WTC11 (cell line): Measurements from ENCODE around the gene ERCC5. TPM values are rescaled to one million over a fixed set of nuclear protein-coding genes. Genes with fewer than 3 reads are reported as not detected.

ENCODE experiments used
- ATAC-seq: fragments of 200-7000 bp; cut with Tn5 transposase; 2 replicates; pipeline ENCODE4 v1.10.0; 2021; ENCODE audit warnings: mild to moderate bottlenecking, moderate library complexity
- CTCF ChIA-PET: fragments of 300-600 bp; sonication (Branson Sonifier 250); formaldehyde crosslinking; loops from one replicate; lab custom pipeline; 2021; ENCODE audit warnings: antibody characterized with exemption; lab: Charles Lee
- POLR2A ChIA-PET: fragments of 350-600 bp; sonication (Branson Sonifier 250); formaldehyde crosslinking; loops from one replicate; lab custom pipeline; 2021; ENCODE audit warnings: antibody characterized with exemption; lab: Charles Lee
- DNase-seq: peaks from one replicate; pipeline ENCODE4 v3.0.0; 2021; ENCODE audit warnings: low spot score
- H3K27ac Mint-ChIP-seq: 2 replicates; pipeline ENCODE4 v1.8.0; 2021; ENCODE audit warnings: mixed read lengths
- H3K27me3 Mint-ChIP-seq: 2 replicates; pipeline ENCODE4 v1.8.0; 2021; ENCODE audit warnings: low read depth, mild to moderate bottlenecking, moderate library complexity, mixed read lengths
- H3K36me3 Mint-ChIP-seq: 2 replicates; pipeline ENCODE4 v1.8.0; 2021; ENCODE audit warnings: mixed read lengths
- H3K4me1 Mint-ChIP-seq: 2 replicates; pipeline ENCODE4 v1.8.0; 2022; ENCODE audit warnings: mixed read lengths
- H3K4me3 Mint-ChIP-seq: 2 replicates; pipeline ENCODE4 v1.8.0; 2021; ENCODE audit warnings: mild to moderate bottlenecking, moderate library complexity, mixed read lengths
- H3K9me3 Mint-ChIP-seq: 2 replicates; pipeline ENCODE4 v1.8.0; 2021; ENCODE audit warnings: mixed read lengths
- ARID4B ChIP-seq: sonication (generic); formaldehyde crosslinking; IDR thresholded peaks from 2 replicates; pipeline ENCODE4 v1.8.0; 2023; ENCODE audit warnings: missing genetic modification reagents, mild to moderate bottlenecking, borderline replicate concordance
- ELF4 ChIP-seq: sonication (generic); formaldehyde crosslinking; IDR thresholded peaks from 2 replicates; pipeline ENCODE4 v1.8.1; 2022; ENCODE audit warnings: low read depth, mild to moderate bottlenecking, moderate library complexity, missing genetic modification reagents
- ETV6 ChIP-seq: sonication (generic); formaldehyde crosslinking; IDR thresholded peaks from 2 replicates; pipeline ENCODE4 v1.8.1; 2022; ENCODE audit warnings: mild to moderate bottlenecking, missing genetic modification reagents
- FOXK1 ChIP-seq: sonication (generic); formaldehyde crosslinking; IDR thresholded peaks from 2 replicates; pipeline ENCODE4 v1.8.0; 2022; ENCODE audit warnings: mild to moderate bottlenecking, moderate library complexity, missing genetic modification reagents
- IRF2 ChIP-seq: sonication (generic); formaldehyde crosslinking; IDR thresholded peaks from 2 replicates; pipeline ENCODE4 v1.8.0; 2022; ENCODE audit warnings: low read depth, missing genetic modification reagents, borderline replicate concordance
- JUN ChIP-seq: sonication (generic); formaldehyde crosslinking; IDR thresholded peaks from 2 replicates; pipeline ENCODE4 v1.8.0; 2023; ENCODE audit warnings: mild to moderate bottlenecking, missing genetic modification reagents
- MXD4 ChIP-seq: fragments of 250-450 bp; sonication (Bioruptor Pico); IDR thresholded peaks from 2 replicates; pipeline ENCODE4 v1.8.0; 2021; ENCODE audit warnings: mild to moderate bottlenecking, moderate library complexity, borderline replicate concordance
- MYBL2 ChIP-seq: sonication (generic); formaldehyde crosslinking; IDR thresholded peaks from 2 replicates; pipeline ENCODE4 v1.8.1; 2023; ENCODE audit warnings: mild to moderate bottlenecking, moderate library complexity, missing genetic modification reagents
- NR3C1 ChIP-seq: sonication (generic); formaldehyde crosslinking; conservative IDR thresholded peaks from 2 replicates; pipeline ENCODE4 v1.8.1; 2023; ENCODE audit warnings: low read depth, mild to moderate bottlenecking, missing genetic modification reagents
- SOX15 ChIP-seq: fragments of 250-450 bp; sonication (Bioruptor Pico); IDR thresholded peaks from 2 replicates; pipeline ENCODE4 v1.9.0; 2021; ENCODE audit warnings: mild to moderate bottlenecking
- TP53 ChIP-seq: sonication (generic); formaldehyde crosslinking; IDR thresholded peaks from 2 replicates; pipeline ENCODE4 v1.8.1; 2023; ENCODE audit warnings: mild to moderate bottlenecking, missing genetic modification reagents
- ZNF263 ChIP-seq: sonication (generic); formaldehyde crosslinking; IDR thresholded peaks from 2 replicates; pipeline ENCODE4 v1.8.1; 2022; ENCODE audit warnings: low read depth, mild to moderate bottlenecking, moderate library complexity, missing genetic modification reagents
- ZNF281 ChIP-seq: sonication (generic); formaldehyde crosslinking; IDR thresholded peaks from 2 replicates; pipeline ENCODE4 v1.8.0; 2023; ENCODE audit warnings: mild to moderate bottlenecking, missing genetic modification reagents
- total RNA-seq: library from RNA; stranded (reverse); gene quantifications from 3 replicates; pipeline ENCODE4 v1.2.3, GENCODE V29; 2021
- TF ChIP-seq, protein P1 (sequence below): fragments of 250-450 bp; sonication (Bioruptor Pico); IDR thresholded peaks from 2 replicates; pipeline ENCODE4 v1.9.0; 2021; ENCODE audit warnings: mild to moderate bottlenecking, borderline replicate concordance
- TF ChIP-seq, protein P2 (sequence below): fragments of 250-450 bp; sonication (Bioruptor Pico); conservative IDR thresholded peaks from 2 replicates; pipeline ENCODE4 v1.9.0; 2021; ENCODE audit warnings: mild to moderate bottlenecking
- TF ChIP-seq, protein P3 (sequence below): sonication (generic); formaldehyde crosslinking; IDR thresholded peaks from 2 replicates; pipeline ENCODE4 v1.8.1; 2022; ENCODE audit warnings: mild to moderate bottlenecking, moderate library complexity, missing genetic modification reagents
- TF ChIP-seq, protein P4 (sequence below): sonication (generic); formaldehyde crosslinking; IDR thresholded peaks from 2 replicates; pipeline ENCODE4 v1.8.1; 2022; ENCODE audit warnings: low read depth, missing genetic modification reagents, borderline replicate concordance
- TF ChIP-seq, protein P5 (sequence below): sonication (generic); formaldehyde crosslinking; IDR thresholded peaks from 2 replicates; pipeline ENCODE4 v1.8.1; 2023; ENCODE audit warnings: mild to moderate bottlenecking, missing genetic modification reagents, moderate library complexity

ERCC5 gene
- total RNA-seq, 1 experiment from 2014 or later: 26.5 TPM

- TF ChIP-seq, protein P1, sequence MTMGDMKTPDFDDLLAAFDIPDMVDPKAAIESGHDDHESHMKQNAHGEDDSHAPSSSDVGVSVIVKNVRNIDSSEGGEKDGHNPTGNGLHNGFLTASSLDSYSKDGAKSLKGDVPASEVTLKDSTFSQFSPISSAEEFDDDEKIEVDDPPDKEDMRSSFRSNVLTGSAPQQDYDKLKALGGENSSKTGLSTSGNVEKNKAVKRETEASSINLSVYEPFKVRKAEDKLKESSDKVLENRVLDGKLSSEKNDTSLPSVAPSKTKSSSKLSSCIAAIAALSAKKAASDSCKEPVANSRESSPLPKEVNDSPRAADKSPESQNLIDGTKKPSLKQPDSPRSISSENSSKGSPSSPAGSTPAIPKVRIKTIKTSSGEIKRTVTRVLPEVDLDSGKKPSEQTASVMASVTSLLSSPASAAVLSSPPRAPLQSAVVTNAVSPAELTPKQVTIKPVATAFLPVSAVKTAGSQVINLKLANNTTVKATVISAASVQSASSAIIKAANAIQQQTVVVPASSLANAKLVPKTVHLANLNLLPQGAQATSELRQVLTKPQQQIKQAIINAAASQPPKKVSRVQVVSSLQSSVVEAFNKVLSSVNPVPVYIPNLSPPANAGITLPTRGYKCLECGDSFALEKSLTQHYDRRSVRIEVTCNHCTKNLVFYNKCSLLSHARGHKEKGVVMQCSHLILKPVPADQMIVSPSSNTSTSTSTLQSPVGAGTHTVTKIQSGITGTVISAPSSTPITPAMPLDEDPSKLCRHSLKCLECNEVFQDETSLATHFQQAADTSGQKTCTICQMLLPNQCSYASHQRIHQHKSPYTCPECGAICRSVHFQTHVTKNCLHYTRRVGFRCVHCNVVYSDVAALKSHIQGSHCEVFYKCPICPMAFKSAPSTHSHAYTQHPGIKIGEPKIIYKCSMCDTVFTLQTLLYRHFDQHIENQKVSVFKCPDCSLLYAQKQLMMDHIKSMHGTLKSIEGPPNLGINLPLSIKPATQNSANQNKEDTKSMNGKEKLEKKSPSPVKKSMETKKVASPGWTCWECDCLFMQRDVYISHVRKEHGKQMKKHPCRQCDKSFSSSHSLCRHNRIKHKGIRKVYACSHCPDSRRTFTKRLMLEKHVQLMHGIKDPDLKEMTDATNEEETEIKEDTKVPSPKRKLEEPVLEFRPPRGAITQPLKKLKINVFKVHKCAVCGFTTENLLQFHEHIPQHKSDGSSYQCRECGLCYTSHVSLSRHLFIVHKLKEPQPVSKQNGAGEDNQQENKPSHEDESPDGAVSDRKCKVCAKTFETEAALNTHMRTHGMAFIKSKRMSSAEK (CRISPR knock-in tag): no peak
- TF ChIP-seq FOXK1 (CRISPR knock-in tag): no peak
- TF ChIP-seq ELF4 (CRISPR knock-in tag): no peak
- TF ChIP-seq, protein P2, sequence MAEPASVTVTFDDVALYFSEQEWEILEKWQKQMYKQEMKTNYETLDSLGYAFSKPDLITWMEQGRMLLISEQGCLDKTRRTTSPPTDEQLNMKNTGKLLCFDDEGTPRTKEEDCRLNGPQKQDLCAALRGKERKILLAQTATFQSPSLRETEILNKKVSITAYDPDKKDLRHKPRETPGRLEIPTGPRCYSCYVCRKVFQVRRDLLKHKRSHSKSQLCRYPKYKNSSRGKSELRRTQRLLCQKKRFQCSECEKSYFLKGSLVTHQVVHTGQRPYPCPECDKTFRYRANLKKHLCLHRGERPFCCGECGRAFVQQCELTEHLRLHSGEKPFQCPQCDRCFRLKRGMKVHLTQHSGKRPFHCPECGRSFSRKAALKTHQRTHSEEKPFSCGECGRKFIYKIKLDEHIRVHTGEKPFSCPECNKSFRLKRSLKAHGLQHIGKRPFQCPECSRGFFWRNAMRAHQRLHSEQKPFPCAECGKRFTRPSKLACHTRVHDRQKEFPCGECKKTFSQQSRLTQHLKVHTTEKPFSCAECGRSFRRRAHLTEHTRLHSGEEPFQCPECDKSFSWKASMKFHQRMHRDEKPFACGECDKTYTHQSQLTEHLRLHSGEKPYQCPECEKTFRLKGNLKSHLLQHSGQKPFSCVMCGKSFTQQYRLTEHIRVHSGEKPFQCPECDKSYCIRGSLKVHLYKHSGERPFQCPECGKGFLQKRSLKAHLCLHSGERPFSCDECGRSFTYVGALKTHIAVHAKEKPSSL: no peak
- TF ChIP-seq TP53: no peak
- TF ChIP-seq IRF2: no peak
- no peak for TF ChIP-seq MYBL2 (CRISPR knock-in tag)
- TF ChIP-seq ZNF281 (CRISPR knock-in tag): no peak
- TF ChIP-seq ZNF263: no peak
- no peak for TF ChIP-seq JUN (CRISPR knock-in tag)
Measured at GRCh38 chr13:102909971-102910370, 64.1 kb downstream of the ERCC5 start (continued).

GRCh38 chr13:102911336-102911735, 65.5 kb downstream of the ERCC5 start:
- no peaks in the 10 kb centered on the region for H3K36me3 Mint-ChIP-seq
- H3K4me1 Mint-ChIP-seq: no peaks in the 10 kb centered on the region
- DNase-seq (no peak), ATAC-seq (no peak)
- TF ChIP-seq, protein P3, sequence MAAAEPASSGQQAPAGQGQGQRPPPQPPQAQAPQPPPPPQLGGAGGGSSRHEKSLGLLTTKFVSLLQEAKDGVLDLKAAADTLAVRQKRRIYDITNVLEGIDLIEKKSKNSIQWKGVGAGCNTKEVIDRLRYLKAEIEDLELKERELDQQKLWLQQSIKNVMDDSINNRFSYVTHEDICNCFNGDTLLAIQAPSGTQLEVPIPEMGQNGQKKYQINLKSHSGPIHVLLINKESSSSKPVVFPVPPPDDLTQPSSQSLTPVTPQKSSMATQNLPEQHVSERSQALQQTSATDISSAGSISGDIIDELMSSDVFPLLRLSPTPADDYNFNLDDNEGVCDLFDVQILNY: no peak
- TF ChIP-seq, protein P4, sequence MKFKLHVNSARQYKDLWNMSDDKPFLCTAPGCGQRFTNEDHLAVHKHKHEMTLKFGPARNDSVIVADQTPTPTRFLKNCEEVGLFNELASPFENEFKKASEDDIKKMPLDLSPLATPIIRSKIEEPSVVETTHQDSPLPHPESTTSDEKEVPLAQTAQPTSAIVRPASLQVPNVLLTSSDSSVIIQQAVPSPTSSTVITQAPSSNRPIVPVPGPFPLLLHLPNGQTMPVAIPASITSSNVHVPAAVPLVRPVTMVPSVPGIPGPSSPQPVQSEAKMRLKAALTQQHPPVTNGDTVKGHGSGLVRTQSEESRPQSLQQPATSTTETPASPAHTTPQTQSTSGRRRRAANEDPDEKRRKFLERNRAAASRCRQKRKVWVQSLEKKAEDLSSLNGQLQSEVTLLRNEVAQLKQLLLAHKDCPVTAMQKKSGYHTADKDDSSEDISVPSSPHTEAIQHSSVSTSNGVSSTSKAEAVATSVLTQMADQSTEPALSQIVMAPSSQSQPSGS (CRISPR knock-in tag): no peak
- TF ChIP-seq NR3C1 (CRISPR knock-in tag) (no peak), MXD4 (CRISPR knock-in tag) (no peak), SOX15 (CRISPR knock-in tag) (no peak), IRF2 (no peak), ARID4B (no peak), ETV6 (CRISPR knock-in tag) (no peak)
- TF ChIP-seq, protein P5, sequence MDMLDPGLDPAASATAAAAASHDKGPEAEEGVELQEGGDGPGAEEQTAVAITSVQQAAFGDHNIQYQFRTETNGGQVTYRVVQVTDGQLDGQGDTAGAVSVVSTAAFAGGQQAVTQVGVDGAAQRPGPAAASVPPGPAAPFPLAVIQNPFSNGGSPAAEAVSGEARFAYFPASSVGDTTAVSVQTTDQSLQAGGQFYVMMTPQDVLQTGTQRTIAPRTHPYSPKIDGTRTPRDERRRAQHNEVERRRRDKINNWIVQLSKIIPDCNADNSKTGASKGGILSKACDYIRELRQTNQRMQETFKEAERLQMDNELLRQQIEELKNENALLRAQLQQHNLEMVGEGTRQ (CRISPR knock-in tag): no peak
- H3K9me3 Mint-ChIP-seq: no peaks in the 10 kb centered on the region
- ChIA-PET CTCF (interaction anchor here (1.2 to 2.4 kb wide), 4 partner anchors 40 to 229 kb away, joined by 5 to 7 read pairs (median 5); no protein-coding TSS in a partner anchor), POLR2A (interaction anchor here (0.8 kb wide), 1 partner anchor 229 kb away, joined by 4 read pairs; no protein-coding TSS in a partner anchor)
- no peaks in the 10 kb centered on the region for H3K27me3 Mint-ChIP-seq
- no peak overlapping the region for H3K27ac Mint-ChIP-seq
- no peak overlapping the region for H3K4me3 Mint-ChIP-seq
